Measurements from ENCODE around the gene CDHR2. TPM values are rescaled to one million over a fixed set of nuclear protein-coding genes. Genes with fewer than 3 reads are reported as not detected.

CDHR2 gene
- total RNA-seq, 6 experiments from 2014 or later = not detected

GRCh38 chr5:176630681-176631222 is 81.6 kb downstream of the CDHR2 start:
- no peak for TF ChIP-seq CTCF (IDR thresholded peaks at IDR 0.05)
- DNase-seq = no peak
- H3K36me3 Mint-ChIP-seq (ENCODE audit: low read depth) = peaks cover 6% of the 10 kb centered on the region; the same call in 1 of the 2 replicates
- H3K27me3 Mint-ChIP-seq (ENCODE audit: insufficient read depth) = peaks cover 65% of the 10 kb centered on the region
- no peak overlapping the region for H3K27ac Mint-ChIP-seq
- H3K4me1 Mint-ChIP-seq (ENCODE audit: low read depth) = peaks cover 11% of the 10 kb centered on the region
- H3K4me3 Mint-ChIP-seq = peak overlapping the region; percentile 9; the same call in 1 of the 2 replicates
- no peaks in the 10 kb centered on the region; the same call in 1 of the 2 replicates for H3K9me3 Mint-ChIP-seq

GRCh38 chr5:176631383-176632200 is 82.5 kb downstream of the CDHR2 start:
- TF ChIP-seq CTCF (IDR thresholded peaks at IDR 0.05) = no peak
- Mint-ChIP-seq H3K27me3 (ENCODE audit: insufficient read depth) (peaks cover 71% of the 10 kb centered on the region), H3K9me3 (no peaks in the 10 kb centered on the region; the same call in 1 of the 2 replicates), H3K27ac (no peak overlapping the region), H3K4me3 (no peak overlapping the region), H3K4me1 (ENCODE audit: low read depth) (peaks cover 6% of the 10 kb centered on the region), H3K36me3 (ENCODE audit: low read depth) (peaks cover 6% of the 10 kb centered on the region; the same call in 1 of the 2 replicates)
- no peak for DNase-seq

GRCh38 chr5:176632745-176633144 is 83.6 kb downstream of the CDHR2 start:
- TF ChIP-seq CTCF (IDR thresholded peaks at IDR 0.05) = no peak
- Mint-ChIP-seq H3K27me3 (ENCODE audit: insufficient read depth) (peaks cover 73% of the 10 kb centered on the region), H3K36me3 (ENCODE audit: low read depth) (peaks cover 6% of the 10 kb centered on the region; the same call in 1 of the 2 replicates)

GRCh38 chr5:176633598-176633997 is 84.5 kb downstream of the CDHR2 start:
- TF ChIP-seq CTCF (IDR thresholded peaks at IDR 0.05) = no peak
- Mint-ChIP-seq H3K4me1 (ENCODE audit: low read depth) (peaks cover 2% of the 10 kb centered on the region), H3K4me3 (no peak overlapping the region), H3K9me3 (no peaks in the 10 kb centered on the region; the same call in 1 of the 2 replicates), H3K27me3 (ENCODE audit: insufficient read depth) (peaks cover 73% of the 10 kb centered on the region), H3K27ac (no peak overlapping the region), H3K36me3 (ENCODE audit: low read depth) (peaks cover 6% of the 10 kb centered on the region; the same call in 1 of the 2 replicates)
- no peak for DNase-seq

More at GRCh38 chr5:176632745-176633144, 83.6 kb downstream of the CDHR2 start:
- Mint-ChIP-seq H3K4me1 (ENCODE audit: low read depth) (peaks cover 6% of the 10 kb centered on the region), H3K4me3 (no peak overlapping the region), H3K27ac (no peak overlapping the region), H3K9me3 (no peaks in the 10 kb centered on the region; the same call in 1 of the 2 replicates)
- no peak for DNase-seq

GRCh38 chr5:176636426-176636825 is 87.3 kb downstream of the CDHR2 start:
- Mint-ChIP-seq H3K4me3 (no peak overlapping the region), H3K9me3 (no peaks in the 10 kb centered on the region; the same call in 1 of the 2 replicates), H3K27ac (no peak overlapping the region), H3K4me1 (ENCODE audit: low read depth) (no peaks in the 10 kb centered on the region), H3K36me3 (ENCODE audit: low read depth) (peaks cover 6% of the 10 kb centered on the region; the same call in 1 of the 2 replicates), H3K27me3 (ENCODE audit: insufficient read depth) (peaks cover 67% of the 10 kb centered on the region)
- DNase-seq = no peak
- no peak for TF ChIP-seq CTCF (IDR thresholded peaks at IDR 0.05)
